ENCODE measurements around the gene STK10.

The STK10 gene

DNA sequence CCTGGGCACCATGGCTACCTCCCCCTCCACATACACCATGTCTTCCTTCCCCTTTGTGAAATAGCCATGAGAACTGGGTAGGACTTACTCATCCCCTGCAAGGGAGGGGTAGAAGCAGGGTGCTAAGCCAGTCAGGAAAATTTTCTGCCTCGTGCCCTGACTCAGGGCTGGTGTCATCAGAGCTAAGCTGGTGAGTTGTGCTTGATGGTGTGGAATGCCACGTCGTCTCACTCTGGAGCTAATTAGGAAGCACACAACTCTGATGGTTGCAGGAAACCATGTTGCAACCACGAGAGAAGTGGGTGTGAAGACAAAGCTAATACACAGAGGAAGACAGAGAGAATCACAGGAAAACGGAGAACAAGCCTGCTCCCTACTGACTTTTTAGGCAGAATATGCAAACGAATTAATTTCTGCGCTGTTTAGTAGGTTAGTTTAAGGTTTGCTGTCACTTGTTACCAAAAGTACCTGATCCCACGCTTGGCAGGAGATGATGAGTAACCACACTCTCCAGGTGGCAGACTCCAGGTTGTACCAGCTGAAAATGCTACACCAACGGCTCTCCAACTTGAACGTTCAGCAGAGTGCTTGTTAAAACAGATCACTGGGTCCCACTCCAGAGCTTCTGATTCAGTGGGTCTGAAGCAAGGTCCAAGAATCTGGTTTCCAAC lies 54.5 kb downstream of the STK10 start:
- Histone ChIP-seq H3K9ac (ENCODE audit: insufficient read length) (no peak overlapping the region), H3K9me3 (ENCODE audit: low read depth, low read length) (no peaks in the 10 kb centered on the region), H3K4me3 (no peak overlapping the region), H3K27ac (no peak overlapping the region), H3K36me3 (ENCODE audit: insufficient read depth, low read length) (no peaks in the 10 kb centered on the region)
- no peak for DNase-seq (ENCODE audit: low read depth, low spot score)
- TF ChIP-seq FOXP2 (optimal IDR thresholded peaks at IDR 0.05; ENCODE audit: control extremely low read depth, extremely low read length, insufficient read depth) (no peak), EZH2 (IDR thresholded peaks at IDR 0.05) (no peak), POLR2AphosphoS5 (IDR thresholded peaks at IDR 0.05; ENCODE audit: borderline replicate concordance, low read depth, low read length) (no peak)

DNA sequence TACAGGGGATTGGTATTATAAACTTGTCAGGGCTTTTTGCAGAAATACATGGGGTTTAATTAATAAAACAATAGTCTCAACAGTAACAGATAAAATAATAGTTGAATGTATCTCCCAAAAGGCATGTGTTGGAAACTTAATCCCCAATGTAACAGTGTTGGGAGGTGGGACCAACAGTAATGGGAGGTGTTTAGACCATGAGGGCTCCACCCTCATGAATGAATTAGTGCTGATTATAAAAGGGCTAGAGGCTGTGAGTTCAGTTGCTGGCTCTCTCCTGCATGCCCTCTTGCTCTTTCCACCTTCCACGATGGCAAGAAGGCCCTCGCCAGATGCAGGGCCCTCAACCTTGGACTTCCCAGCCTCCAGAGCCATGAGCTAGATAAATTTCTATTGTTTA lies 56.3 kb downstream of the STK10 start:
- Histone ChIP-seq H3K9ac (ENCODE audit: insufficient read length) (no peak overlapping the region), H3K36me3 (ENCODE audit: insufficient read depth, low read length) (no peaks in the 10 kb centered on the region), H3K4me3 (no peak overlapping the region), H3K27ac (no peak overlapping the region), H3K9me3 (ENCODE audit: low read depth, low read length) (no peaks in the 10 kb centered on the region)
- no peak for DNase-seq (ENCODE audit: low read depth, low spot score)
- TF ChIP-seq POLR2AphosphoS5 (IDR thresholded peaks at IDR 0.05; ENCODE audit: borderline replicate concordance, low read depth, low read length) (no peak), FOXP2 (optimal IDR thresholded peaks at IDR 0.05; ENCODE audit: control extremely low read depth, extremely low read length, insufficient read depth) (no peak), EZH2 (IDR thresholded peaks at IDR 0.05) (no peak)

DNA sequence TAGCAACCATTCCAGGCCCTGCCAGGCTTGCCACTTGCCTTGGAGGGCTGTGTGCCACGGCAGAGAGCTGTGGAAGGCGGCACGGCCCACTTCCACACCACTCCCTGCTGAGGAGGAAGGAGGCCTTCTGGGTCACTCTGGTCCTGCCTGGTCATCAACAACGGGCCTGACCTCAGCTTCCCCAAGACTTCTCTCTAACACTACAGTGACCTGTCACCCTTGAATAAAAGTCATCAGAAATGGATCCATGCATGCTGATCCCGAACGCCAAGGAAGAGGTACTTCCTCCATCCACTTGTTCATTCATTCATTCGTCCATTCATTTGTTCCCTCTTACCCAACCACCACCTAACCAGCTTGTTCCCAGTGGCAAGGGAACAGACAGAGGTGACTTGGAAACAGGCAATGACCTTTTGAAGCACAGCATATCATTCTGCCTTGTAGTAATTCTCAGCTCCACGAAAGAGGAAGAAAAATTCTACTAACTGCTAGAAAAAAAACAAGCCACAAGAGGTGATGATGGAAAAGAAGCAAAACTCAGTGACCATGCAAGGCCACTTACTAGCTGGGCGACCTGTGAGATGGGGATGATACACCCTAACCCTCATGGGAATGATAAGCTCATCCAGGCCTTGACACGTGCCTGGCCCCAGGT lies 58.6 kb downstream of the STK10 start:
- TF ChIP-seq FOXP2 (optimal IDR thresholded peaks at IDR 0.05; ENCODE audit: control extremely low read depth, extremely low read length, insufficient read depth) (no peak), POLR2AphosphoS5 (IDR thresholded peaks at IDR 0.05; ENCODE audit: borderline replicate concordance, low read depth, low read length) (no peak), EZH2 (IDR thresholded peaks at IDR 0.05) (no peak)
- Histone ChIP-seq H3K9ac (ENCODE audit: insufficient read length) (no peak overlapping the region), H3K36me3 (ENCODE audit: insufficient read depth, low read length) (no peaks in the 10 kb centered on the region), H3K9me3 (ENCODE audit: low read depth, low read length) (no peaks in the 10 kb centered on the region), H3K27ac (no peak overlapping the region), H3K4me3 (no peak overlapping the region)
- DNase-seq (ENCODE audit: low read depth, low spot score) = no peak

DNA sequence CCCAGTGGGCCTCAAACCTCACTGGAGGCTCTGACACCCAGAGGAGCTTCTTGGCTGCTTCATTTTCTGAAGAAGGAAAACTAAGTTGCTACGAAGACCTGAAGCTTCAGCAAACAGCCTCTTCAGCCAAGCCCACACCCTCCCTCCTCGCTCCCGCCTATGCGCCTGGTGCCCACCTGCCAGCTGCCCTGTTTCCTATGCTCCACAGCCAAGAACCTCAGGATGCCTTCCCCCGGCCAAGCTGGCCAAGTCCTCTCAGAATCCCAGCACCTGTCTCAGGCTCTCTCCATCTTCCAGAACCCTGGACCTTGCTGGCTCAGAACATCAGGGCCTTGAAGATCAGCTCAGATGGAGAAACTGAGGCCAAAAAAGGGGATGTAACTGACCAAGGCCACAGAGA lies 60.4 kb downstream of the STK10 start:
- no peak for DNase-seq (ENCODE audit: low read depth, low spot score)
- Histone ChIP-seq H3K36me3 (ENCODE audit: insufficient read depth, low read length) (no peaks in the 10 kb centered on the region), H3K4me3 (no peak overlapping the region), H3K27ac (no peak overlapping the region), H3K9ac (ENCODE audit: insufficient read length) (no peak overlapping the region), H3K9me3 (ENCODE audit: low read depth, low read length) (no peaks in the 10 kb centered on the region)
- TF ChIP-seq FOXP2 (optimal IDR thresholded peaks at IDR 0.05; ENCODE audit: control extremely low read depth, extremely low read length, insufficient read depth) (no peak), POLR2AphosphoS5 (IDR thresholded peaks at IDR 0.05; ENCODE audit: borderline replicate concordance, low read depth, low read length) (no peak), EZH2 (IDR thresholded peaks at IDR 0.05) (no peak)

DNA sequence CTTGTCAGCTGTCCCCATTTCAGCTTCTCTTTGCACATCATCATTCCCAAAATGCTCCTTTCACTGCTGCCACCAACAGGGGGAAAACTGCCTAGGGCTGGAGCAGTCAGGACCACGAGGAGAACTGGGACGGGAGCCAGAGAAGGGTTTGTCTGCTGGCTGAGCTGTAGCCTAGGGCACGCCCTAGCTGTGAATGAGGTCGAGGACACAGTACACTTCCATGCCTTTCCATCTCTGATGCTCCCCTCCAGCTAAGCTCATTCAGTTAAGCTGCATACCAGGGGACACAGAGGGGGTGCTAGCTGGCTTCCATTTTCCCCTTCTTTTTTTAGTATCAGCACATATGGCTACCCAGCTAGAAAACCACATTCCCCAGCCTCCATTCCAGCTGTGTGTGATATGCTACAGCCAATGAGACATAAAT lies 64.7 kb downstream of the STK10 start:
- peak; percentile 44 for DNase-seq (ENCODE audit: low read depth, low spot score)
- no peaks in the 10 kb centered on the region for H3K36me3 ChIP-seq (ENCODE audit: insufficient read depth, low read length)
- no peak overlapping the region for H3K27ac ChIP-seq
- H3K9me3 ChIP-seq (ENCODE audit: low read depth, low read length) = no peaks in the 10 kb centered on the region
- peak overlapping the region; percentile 23; the same call in 1 of the 2 replicates for H3K4me3 ChIP-seq
- TF ChIP-seq FOXP2 (optimal IDR thresholded peaks at IDR 0.05; ENCODE audit: control extremely low read depth, extremely low read length, insufficient read depth) (no peak), EZH2 (IDR thresholded peaks at IDR 0.05) (no peak), POLR2AphosphoS5 (IDR thresholded peaks at IDR 0.05; ENCODE audit: borderline replicate concordance, low read depth, low read length) (no peak)
- H3K9ac ChIP-seq (ENCODE audit: insufficient read length) = no peak overlapping the region

GRCh38 chr5:172119921-172120688 lies 67.9 kb downstream of the STK10 start:
- H3K4me3 ChIP-seq = no peak overlapping the region
- H3K27ac ChIP-seq = no peak overlapping the region
- TF ChIP-seq FOXP2 (optimal IDR thresholded peaks at IDR 0.05; ENCODE audit: control extremely low read depth, extremely low read length, insufficient read depth) = no peak
- TF ChIP-seq EZH2 (IDR thresholded peaks at IDR 0.05) = no peak
- no peak for TF ChIP-seq POLR2AphosphoS5 (IDR thresholded peaks at IDR 0.05; ENCODE audit: borderline replicate concordance, low read depth, low read length)
- DNase-seq (ENCODE audit: low read depth, low spot score) = no peak
- no peaks in the 10 kb centered on the region for H3K36me3 ChIP-seq (ENCODE audit: insufficient read depth, low read length)
- H3K9me3 ChIP-seq (ENCODE audit: low read depth, low read length) = no peaks in the 10 kb centered on the region
- no peak overlapping the region for H3K9ac ChIP-seq (ENCODE audit: insufficient read length)

- Histone ChIP-seq H3K9ac (ENCODE audit: insufficient read length) (no peak overlapping the region), H3K27ac (no peak overlapping the region), H3K36me3 (ENCODE audit: insufficient read depth, low read length) (no peaks in the 10 kb centered on the region), H3K4me3 (no peak overlapping the region), H3K9me3 (ENCODE audit: low read depth, low read length) (no peaks in the 10 kb centered on the region)
- no peak for DNase-seq (ENCODE audit: low read depth, low spot score)
- TF ChIP-seq POLR2AphosphoS5 (IDR thresholded peaks at IDR 0.05; ENCODE audit: borderline replicate concordance, low read depth, low read length) (no peak), FOXP2 (optimal IDR thresholded peaks at IDR 0.05; ENCODE audit: control extremely low read depth, extremely low read length, insufficient read depth) (no peak), EZH2 (IDR thresholded peaks at IDR 0.05) (no peak)
Measured at GRCh38 chr5:172118891-172119290, 69.1 kb downstream of the STK10 start.

- H3K4me3 ChIP-seq = no peak overlapping the region
- no peaks in the 10 kb centered on the region for H3K36me3 ChIP-seq (ENCODE audit: insufficient read depth, low read length)
- TF ChIP-seq POLR2AphosphoS5 (IDR thresholded peaks at IDR 0.05; ENCODE audit: borderline replicate concordance, low read depth, low read length) (no peak), FOXP2 (optimal IDR thresholded peaks at IDR 0.05; ENCODE audit: control extremely low read depth, extremely low read length, insufficient read depth) (no peak), EZH2 (IDR thresholded peaks at IDR 0.05) (no peak)
- H3K9me3 ChIP-seq (ENCODE audit: low read depth, low read length) = no peaks in the 10 kb centered on the region
- DNase-seq (ENCODE audit: low read depth, low spot score) = no peak
- no peak overlapping the region for H3K27ac ChIP-seq
- no peak overlapping the region for H3K9ac ChIP-seq (ENCODE audit: insufficient read length)
Measured at GRCh38 chr5:172117977-172118701, 69.9 kb downstream of the STK10 start.

Measured in SK-N-MC (cell line).